HepG2 (cell line): Measurements from ENCODE around the gene CCSER2. TPM values are rescaled to one million over a fixed set of nuclear protein-coding genes. Genes with fewer than 3 reads are reported as not detected.
A peak's percentile ranks its signal among the peaks of the same experiment; 100 is the strongest.

Source experiments
- CENPX ChIP-seq: sonication (generic); formaldehyde crosslinking; IDR thresholded peaks from 2 replicates; pipeline ENCODE4 v1.9.0; 2021; ENCODE audit warnings: mild to moderate bottlenecking, missing genetic modification reagents, moderate library complexity
- MAZ ChIP-seq, 2 experiments: sonication (generic) in 1 of 2; formaldehyde crosslinking in 1 of 2; IDR thresholded peaks; 2 replicates each; pipeline versions ENCODE4 v1.5.0 to v1.6.1; 2012 to 2020; ENCODE audit warnings: low read depth in 2 of 2, mild to moderate bottlenecking in 2 of 2, borderline replicate concordance in 1 of 2, improper control_type of control experiment in 1 of 2, low read length in 1 of 2, missing genetic modification reagents in 1 of 2, moderate library complexity in 1 of 2
- REXO4 ChIP-seq: sonication (generic); formaldehyde crosslinking; IDR thresholded peaks from 2 replicates; pipeline ENCODE4 v1.8.0; 2022; ENCODE audit warnings: missing genetic modification reagents, mild to moderate bottlenecking, borderline replicate concordance
- ZHX2 ChIP-seq, 2 experiments: sonication (generic) in 1 of 2; formaldehyde crosslinking in 1 of 2; IDR thresholded peaks; 2 replicates each; pipeline versions ENCODE4 v1.6.1 to v1.9.0; 2014 to 2022; ENCODE audit warnings: antibody characterized with exemption in 1 of 2, borderline replicate concordance in 1 of 2, inconsistent platforms in 1 of 2, low read depth in 1 of 2, missing genetic modification reagents in 1 of 2
- ZNF251 ChIP-seq: sonication (generic); formaldehyde crosslinking; IDR thresholded peaks from 2 replicates; pipeline ENCODE4 v1.9.0; 2021; ENCODE audit warnings: mild to moderate bottlenecking, missing genetic modification reagents
- ZNF337 ChIP-seq: sonication (generic); formaldehyde crosslinking; IDR thresholded peaks from 2 replicates; pipeline ENCODE4 v1.5.1; 2020; ENCODE audit warnings: missing genetic modification reagents, low read depth, mild to moderate bottlenecking, borderline replicate concordance
- ZNF367 ChIP-seq: sonication (generic); formaldehyde crosslinking; IDR thresholded peaks from 2 replicates; pipeline ENCODE4 v1.4.0; 2020; ENCODE audit warnings: missing genetic modification reagents, borderline replicate concordance
- ZNF441 ChIP-seq: sonication (generic); formaldehyde crosslinking; IDR thresholded peaks from 2 replicates; pipeline ENCODE4 v1.7.0; 2021; ENCODE audit warnings: missing genetic modification reagents, borderline replicate concordance
- ZNF512B ChIP-seq: sonication (generic); formaldehyde crosslinking; IDR thresholded peaks from 2 replicates; pipeline ENCODE4 v1.5.1; 2020; ENCODE audit warnings: missing genetic modification reagents, mild to moderate bottlenecking, borderline replicate concordance
- ZNF646 ChIP-seq: sonication (generic); formaldehyde crosslinking; IDR thresholded peaks from 2 replicates; pipeline ENCODE4 v1.9.0; 2021; ENCODE audit warnings: mild to moderate bottlenecking, missing genetic modification reagents
- ZNF660 ChIP-seq: sonication (generic); formaldehyde crosslinking; IDR thresholded peaks from 2 replicates; pipeline ENCODE4 v1.5.1; 2020; ENCODE audit warnings: mild to moderate bottlenecking, low read depth, missing genetic modification reagents, borderline replicate concordance
- polyA plus RNA-seq, 8 experiments: library from polyadenylated mRNA; depleted of rRNA in 3 of 8; stranded (reverse) in 7 of 8; unstranded in 1 of 8; fragments of >200 nt; fragmentation: Illumina TruSeq in 4 of 8; extraction: Trizol in 4 of 8; gene quantifications; 2 replicates each; pipeline versions ENCODE4 v1.2.1 to v1.2.3, GENCODE V29; 2011 to 2016; ENCODE audit warnings: low read depth in 4 of 8, missing spikeins in 1 of 8, mixed read lengths in 1 of 8; ENCODE audit not compliant: insufficient read depth in 1 of 8
- total RNA-seq, 5 experiments: library from RNA; depleted of rRNA; stranded (reverse); fragments of >200 nt; fragmentation: Illumina TruSeq; extraction: Trizol; gene quantifications; 2 replicates each; pipeline ENCODE4 v1.2.3, GENCODE V29; 2016; ENCODE audit warnings: low read depth in 1 of 5

CCSER2 gene
- total and polyA plus RNA-seq, 2 of the 13 experiments (the other 11 are each of a cell fraction or from before 2014, with no cell fraction given): 13.3 to 17.2 TPM

GRCh38 chr10:84328418-84329195 is at the start of gene CCSER2 (continued):
- TF ChIP-seq ZNF660 (no peak), ZNF251 (no peak), ZNF441 (CRISPR knock-in tag) (no peak; the same call in 1 of the 2 replicates), ZNF512B (no peak), ZNF337 (CRISPR knock-in tag) (no peak), CENPX (CRISPR knock-in tag) (no peak), REXO4 (CRISPR knock-in tag) (0 out of 2 replicates have a peak, but pooled peaks have one; percentile 31), MAZ (IDR thresholded peaks at IDR 0.05; ENCODE audit: borderline replicate concordance, low read depth, low read length) (peak; percentile 29; the same call in 1 of the 2 replicates), MAZ (CRISPR knock-in tag; IDR thresholded peaks at IDR 0.05; ENCODE audit: low read depth) (peak; percentile 77), ZNF646 (CRISPR knock-in tag) (no peak), ZHX2 (IDR thresholded peaks at IDR 0.05; ENCODE audit: low read depth) (no peak), ZHX2 (CRISPR knock-in tag; IDR thresholded peaks at IDR 0.05; ENCODE audit: borderline replicate concordance) (no peak), ZNF367 (CRISPR knock-in tag) (no peak)
